ENCODE measurements around the gene PGM2L1.

- TF ChIP-seq REST (IDR thresholded peaks at IDR 0.05; ENCODE audit: insufficient read depth in 1 of 2, low read depth in 2 of 2, low read length in 2 of 2) (no peak), POLR2AphosphoS5 (IDR thresholded peaks at IDR 0.05; ENCODE audit: low read depth, low read length) (no peak), TAF1 (IDR thresholded peaks at IDR 0.05; ENCODE audit: borderline replicate concordance, insufficient read depth, low read length) (no peak)
Measured at GRCh38 chr11:74310857-74311256, 87.4 kb downstream of the PGM2L1 start.
